Body of pancreas (tissue), 4 donors: ENCODE measurements around the gene ABLIM1.

Experiments
- POLR2A ChIP-seq, 3 donors: fragments of 450-650 bp; IDR thresholded peaks; one replicate each; pipeline ENCODE4 v1.6.1; 2016; ENCODE audit warnings: antibody characterized with exemption in 3 of 3, mild to moderate bottlenecking in 2 of 3
- TF ChIP-seq, protein P1 (sequence below), 7 experiments: fragments of 450-650 bp in 4 of 7; fragments of 200-600 bp in 3 of 7; sonication (generic) in 3 of 7; IDR thresholded peaks; one replicate each; pipeline ENCODE4 v1.5.1; 2016 to 2019; ENCODE audit warnings: antibody characterized with exemption in 7 of 7

DNA sequence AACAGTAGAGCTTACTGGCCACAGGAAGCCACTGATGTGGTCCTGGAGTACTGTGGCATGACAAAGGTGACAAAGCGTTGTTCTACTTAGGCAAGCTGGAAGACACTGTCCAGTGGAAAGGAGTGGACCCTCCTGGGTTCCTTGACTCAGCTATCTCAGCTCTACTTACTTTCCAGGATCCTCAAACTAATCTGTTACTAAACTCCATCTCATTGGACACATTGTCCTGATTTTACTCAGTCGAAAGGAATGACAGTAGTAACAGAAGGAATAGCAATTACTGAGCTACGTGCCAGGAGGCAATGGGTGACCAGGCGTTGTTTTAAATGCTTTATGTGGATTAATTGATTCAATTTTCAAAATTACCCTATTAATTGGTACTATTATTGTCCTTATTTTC is 41.6 kb downstream of the ABLIM1 start:
- TF ChIP-seq, protein P1, sequence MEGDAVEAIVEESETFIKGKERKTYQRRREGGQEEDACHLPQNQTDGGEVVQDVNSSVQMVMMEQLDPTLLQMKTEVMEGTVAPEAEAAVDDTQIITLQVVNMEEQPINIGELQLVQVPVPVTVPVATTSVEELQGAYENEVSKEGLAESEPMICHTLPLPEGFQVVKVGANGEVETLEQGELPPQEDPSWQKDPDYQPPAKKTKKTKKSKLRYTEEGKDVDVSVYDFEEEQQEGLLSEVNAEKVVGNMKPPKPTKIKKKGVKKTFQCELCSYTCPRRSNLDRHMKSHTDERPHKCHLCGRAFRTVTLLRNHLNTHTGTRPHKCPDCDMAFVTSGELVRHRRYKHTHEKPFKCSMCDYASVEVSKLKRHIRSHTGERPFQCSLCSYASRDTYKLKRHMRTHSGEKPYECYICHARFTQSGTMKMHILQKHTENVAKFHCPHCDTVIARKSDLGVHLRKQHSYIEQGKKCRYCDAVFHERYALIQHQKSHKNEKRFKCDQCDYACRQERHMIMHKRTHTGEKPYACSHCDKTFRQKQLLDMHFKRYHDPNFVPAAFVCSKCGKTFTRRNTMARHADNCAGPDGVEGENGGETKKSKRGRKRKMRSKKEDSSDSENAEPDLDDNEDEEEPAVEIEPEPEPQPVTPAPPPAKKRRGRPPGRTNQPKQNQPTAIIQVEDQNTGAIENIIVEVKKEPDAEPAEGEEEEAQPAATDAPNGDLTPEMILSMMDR (IDR thresholded peaks at IDR 0.05), result no peak
- TF ChIP-seq POLR2A (IDR thresholded peaks at IDR 0.05), result no peak
